Measurements from ENCODE around the gene C5AR1.
"Not testable (repeated sequence)": the region's sequence is repeated elsewhere in the genome, so short reads cannot be mapped to it uniquely, and the experiment has no call there.

Gene C5AR1

DNA sequence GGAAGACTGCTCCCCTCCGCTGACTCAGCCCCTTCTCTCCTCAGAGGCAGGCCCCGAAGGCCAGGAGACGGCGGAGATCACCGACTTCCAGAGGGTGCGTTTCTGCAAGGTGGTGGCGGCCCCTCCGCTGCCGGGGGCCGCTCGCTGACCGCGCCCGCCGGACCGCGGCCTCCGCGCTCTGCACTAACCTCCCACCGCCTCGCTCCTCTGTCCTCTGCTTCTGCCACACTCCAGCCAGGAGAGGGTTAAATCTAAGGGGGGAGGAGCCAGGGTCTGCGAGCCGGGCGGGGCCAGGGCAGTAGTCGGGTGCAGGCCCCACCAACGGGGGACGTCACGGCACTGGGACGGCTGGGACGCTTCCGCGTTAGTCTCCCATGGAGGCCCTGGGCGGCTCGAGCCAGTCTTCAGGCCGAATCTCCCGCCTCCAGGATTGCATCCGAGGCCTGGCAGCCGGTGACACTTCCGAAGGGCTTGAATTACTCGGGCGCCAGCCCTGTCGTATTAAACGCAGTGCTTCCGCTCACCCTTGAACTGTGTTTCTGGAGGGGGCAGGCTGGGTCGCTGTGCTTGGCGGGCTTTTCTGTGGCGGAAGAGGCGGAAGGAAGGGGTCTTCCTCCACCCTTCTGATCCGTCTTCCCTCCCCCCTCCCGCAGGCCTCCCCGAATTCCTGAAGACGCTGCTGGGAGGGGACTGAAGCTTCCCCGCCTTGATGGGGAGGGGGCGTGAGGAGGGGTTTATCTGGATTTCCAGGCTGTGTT lies 36.2 kb upstream of the C5AR1 start:
- Histone ChIP-seq H3K36me3 (ENCODE audit: control insufficient read depth, insufficient read depth, low read length) (peaks cover 8% of the 10 kb centered on the region), H3K4me3 (replicated peaks; ENCODE audit: low read depth, low read length) (peak overlapping the region; percentile 87), H3K27me3 (replicated peaks; ENCODE audit: control insufficient read depth, insufficient read depth, low read length) (no peaks in the 10 kb centered on the region)
- TF ChIP-seq, protein P1, sequence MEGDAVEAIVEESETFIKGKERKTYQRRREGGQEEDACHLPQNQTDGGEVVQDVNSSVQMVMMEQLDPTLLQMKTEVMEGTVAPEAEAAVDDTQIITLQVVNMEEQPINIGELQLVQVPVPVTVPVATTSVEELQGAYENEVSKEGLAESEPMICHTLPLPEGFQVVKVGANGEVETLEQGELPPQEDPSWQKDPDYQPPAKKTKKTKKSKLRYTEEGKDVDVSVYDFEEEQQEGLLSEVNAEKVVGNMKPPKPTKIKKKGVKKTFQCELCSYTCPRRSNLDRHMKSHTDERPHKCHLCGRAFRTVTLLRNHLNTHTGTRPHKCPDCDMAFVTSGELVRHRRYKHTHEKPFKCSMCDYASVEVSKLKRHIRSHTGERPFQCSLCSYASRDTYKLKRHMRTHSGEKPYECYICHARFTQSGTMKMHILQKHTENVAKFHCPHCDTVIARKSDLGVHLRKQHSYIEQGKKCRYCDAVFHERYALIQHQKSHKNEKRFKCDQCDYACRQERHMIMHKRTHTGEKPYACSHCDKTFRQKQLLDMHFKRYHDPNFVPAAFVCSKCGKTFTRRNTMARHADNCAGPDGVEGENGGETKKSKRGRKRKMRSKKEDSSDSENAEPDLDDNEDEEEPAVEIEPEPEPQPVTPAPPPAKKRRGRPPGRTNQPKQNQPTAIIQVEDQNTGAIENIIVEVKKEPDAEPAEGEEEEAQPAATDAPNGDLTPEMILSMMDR (IDR thresholded peaks at IDR 0.05; ENCODE audit: insufficient read depth, low read length, poor library complexity, severe bottlenecking): no peak
- peak; percentile 90 for DNase-seq (ENCODE audit: extremely low read depth, insufficient read length)

DNA sequence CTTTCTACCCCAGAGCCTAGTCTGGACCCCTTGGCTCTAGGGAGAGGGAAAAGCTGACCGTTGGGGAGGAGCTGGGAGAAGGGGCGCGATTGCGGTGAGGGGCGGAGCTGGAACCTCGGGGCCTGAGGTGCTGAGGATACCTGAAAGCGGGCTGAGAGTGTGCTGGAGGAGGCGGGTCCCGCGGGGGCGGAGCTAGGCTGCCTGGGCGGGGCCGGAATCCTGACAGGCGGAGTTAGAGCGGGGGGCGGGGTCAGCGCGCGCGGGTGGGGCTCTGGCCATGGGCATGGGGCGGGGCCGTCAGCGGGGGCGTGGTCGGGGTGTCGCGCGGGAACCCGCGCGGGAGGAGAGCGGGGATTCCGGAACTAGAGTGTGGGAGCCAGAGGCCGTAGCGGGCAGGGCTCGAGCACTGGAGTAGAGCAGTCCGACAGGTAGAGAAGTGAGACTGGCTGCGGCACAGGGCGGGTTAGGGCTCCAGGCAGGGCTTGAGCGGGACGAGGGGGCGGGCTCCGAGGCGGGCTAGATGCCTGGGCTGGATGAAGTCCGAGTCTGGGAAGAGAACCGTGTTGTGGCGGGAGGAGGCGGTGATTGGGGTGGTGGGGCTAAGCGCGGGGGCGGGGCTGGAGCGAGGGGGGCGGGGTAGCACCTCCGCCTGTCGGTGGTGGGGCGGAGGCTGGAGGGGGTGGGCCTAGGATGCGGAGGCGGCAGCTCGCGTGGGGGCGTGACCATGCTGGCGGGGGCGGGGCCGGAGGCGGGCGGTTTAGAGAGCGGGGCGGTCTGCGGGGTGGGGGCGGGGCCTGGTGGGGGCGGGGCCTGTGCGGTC lies 35.4 kb upstream of the C5AR1 start, which contains the start of gene INAFM1:
Gene INAFM1, plus strand, starts transcription at position 815 of the 820 bp plus-strand sequence. CDS start 35 bp downstream, outside the sequence.
- H3K27me3 ChIP-seq (replicated peaks; ENCODE audit: control insufficient read depth, insufficient read depth, low read length): no peaks in the 10 kb centered on the region
- TF ChIP-seq, protein P1 (IDR thresholded peaks at IDR 0.05; ENCODE audit: insufficient read depth, low read length, poor library complexity, severe bottlenecking): no peak
- peak within 1 kb of the TSS; percentile 87 for H3K4me3 ChIP-seq (replicated peaks; ENCODE audit: low read depth, low read length)
- peaks cover 8% of the 10 kb centered on the region for H3K36me3 ChIP-seq (ENCODE audit: control insufficient read depth, insufficient read depth, low read length)
- peak; percentile 94 for DNase-seq (ENCODE audit: extremely low read depth, insufficient read length)

GRCh38 chr19:47274891-47275761 lies 34.5 kb upstream of the C5AR1 start:
- no peaks in the 10 kb centered on the region for H3K27me3 ChIP-seq (replicated peaks; ENCODE audit: control insufficient read depth, insufficient read depth, low read length)
- DNase-seq (ENCODE audit: extremely low read depth, insufficient read length): no peak
- H3K36me3 ChIP-seq (ENCODE audit: control insufficient read depth, insufficient read depth, low read length): peaks cover 7% of the 10 kb centered on the region
- H3K4me3 ChIP-seq (replicated peaks; ENCODE audit: low read depth, low read length): peak overlapping the region; percentile 57
- TF ChIP-seq, protein P1 (IDR thresholded peaks at IDR 0.05; ENCODE audit: insufficient read depth, low read length, poor library complexity, severe bottlenecking): no peak

GRCh38 chr19:47275791-47276461 lies 33.7 kb upstream of the C5AR1 start:
- no peaks in the 10 kb centered on the region for H3K27me3 ChIP-seq (replicated peaks; ENCODE audit: control insufficient read depth, insufficient read depth, low read length)
- H3K36me3 ChIP-seq (ENCODE audit: control insufficient read depth, insufficient read depth, low read length): peaks cover 4% of the 10 kb centered on the region
- DNase-seq (ENCODE audit: extremely low read depth, insufficient read length): no peak
- TF ChIP-seq, protein P1 (IDR thresholded peaks at IDR 0.05; ENCODE audit: insufficient read depth, low read length, poor library complexity, severe bottlenecking): no peak
- H3K4me3 ChIP-seq (replicated peaks; ENCODE audit: low read depth, low read length): no peak overlapping the region

DNA sequence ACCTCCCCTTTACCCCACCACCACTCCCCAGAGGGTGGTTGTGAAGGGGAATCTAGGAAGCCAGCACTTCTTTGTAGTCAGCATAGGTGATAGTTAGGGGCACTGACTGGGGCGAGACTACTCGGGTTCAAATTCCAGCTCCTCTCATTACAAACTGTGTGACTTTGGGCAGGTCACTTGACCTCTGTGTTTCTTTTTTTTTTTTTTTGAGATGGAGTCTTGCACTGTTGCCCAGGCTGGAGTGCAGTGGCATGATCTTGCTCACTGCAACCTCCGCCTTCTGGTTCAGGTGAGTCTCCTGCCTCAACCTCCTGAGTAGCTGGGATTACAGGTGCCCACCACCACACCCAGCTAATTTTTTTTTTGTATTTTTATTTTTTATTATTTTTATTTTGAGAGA lies 33.1 kb upstream of the C5AR1 start:
- H3K27me3 ChIP-seq (replicated peaks; ENCODE audit: control insufficient read depth, insufficient read depth, low read length); H3K36me3 ChIP-seq (ENCODE audit: control insufficient read depth, insufficient read depth, low read length); H3K4me3 ChIP-seq (replicated peaks; ENCODE audit: low read depth, low read length); DNase-seq (ENCODE audit: extremely low read depth, insufficient read length): not testable (repeated sequence)

Data from GM06990 (cell line).